ENCODE measurements around the gene SMAD5. TPM values are rescaled to one million over a fixed set of nuclear protein-coding genes. Genes with fewer than 3 reads are reported as not detected.

SMAD5 gene
- total and polyA plus RNA-seq, 2 of the 8 experiments (the other 6 are each of a cell fraction or from before 2014, with no cell fraction given) = 30.2 to 60.5 TPM

- Histone ChIP-seq H3K56ac (replicated peaks; ENCODE audit: insufficient read length, low read depth, low read length) (no peak overlapping the region), H4K8ac (ENCODE audit: extremely low read depth, insufficient read depth, low read length) (no peak overlapping the region), H3K79me2 (ENCODE audit: control insufficient read depth in 1 of 2, insufficient read depth in 2 of 2, low read length in 2 of 2) (no peaks in the 10 kb centered on the region), H4K5ac (ENCODE audit: insufficient read length, low read depth, low read length) (no peak overlapping the region), H2BK20ac (ENCODE audit: low read length) (no peak overlapping the region), H3K4me1 (replicated peaks in 1 of 4; ENCODE audit: control insufficient read depth in 3 of 4, insufficient read depth in 4 of 4, low read length in 3 of 4) (peaks cover 3 to 12% (median 5%) of the 10 kb centered on the region in 4 experiments; a peak in 4 of 7 replicates), H3K18ac (ENCODE audit: extremely low read depth, low read length) (no peak overlapping the region), H2AK5ac (ENCODE audit: low read depth, low read length) (no peak overlapping the region), H2AFZ (ENCODE audit: low read length) (no peak overlapping the region), H2BK12ac (ENCODE audit: low read depth, low read length) (no peak overlapping the region), H2BK120ac (replicated peaks; ENCODE audit: low read depth, low read length) (no peak overlapping the region), H3K27me3 (replicated peaks in 1 of 4; ENCODE audit: control insufficient read depth in 3 of 4, extremely low read depth in 1 of 4, insufficient read depth in 3 of 4, low read length in 3 of 4) (no peaks in the 10 kb centered on the region), H2BK5ac (ENCODE audit: low read depth, low read length) (no peak overlapping the region), H2BK15ac (ENCODE audit: low read length) (no peak overlapping the region), H3K23ac (ENCODE audit: insufficient read length) (no peak overlapping the region), H3K4ac (replicated peaks; ENCODE audit: insufficient read length, low read depth, low read length) (no peak overlapping the region), H3K4me3 (ENCODE audit: extremely low read depth in 1 of 4, insufficient read depth in 2 of 4, low read depth in 3 of 4, low read length in 4 of 4) (no peak overlapping the region), H3K27ac (ENCODE audit: low read depth, low read length) (no peak overlapping the region), H4K91ac (replicated peaks; ENCODE audit: insufficient read length, low read length) (no peak overlapping the region), H4K20me1 (replicated peaks in 1 of 2; ENCODE audit: control insufficient read depth in 1 of 2, insufficient read depth in 2 of 2, low read length in 2 of 2) (no peaks in the 10 kb centered on the region), H3K79me1 (ENCODE audit: low read depth, low read length) (no peaks in the 10 kb centered on the region), H3K9me3 (ENCODE audit: insufficient read depth in 2 of 2, low read depth in 1 of 2, low read length in 1 of 2) (no peaks in the 10 kb centered on the region), H3K36me3 (ENCODE audit: control insufficient read depth in 2 of 4, insufficient read depth in 4 of 4, low read length in 3 of 4) (no peaks in the 10 kb centered on the region), H3K9ac (replicated peaks in 1 of 4; ENCODE audit: extremely low read depth in 1 of 4, low read depth in 3 of 4, low read length in 3 of 4) (no peak overlapping the region), H3K23me2 (ENCODE audit: low read depth, low read length) (0 out of 2 replicates have a peak, but pooled peaks cover 1% of the 10 kb centered on the region), H3K14ac (ENCODE audit: insufficient read length) (no peak overlapping the region), H3K4me2 (ENCODE audit: insufficient read depth in 1 of 2, low read depth in 2 of 2, low read length in 2 of 2) (no peak overlapping the region)
- FAIRE-seq = no peak
- POLR2A ChIA-PET (ENCODE audit: partially characterized antibody) = no interaction called here
- CTCF ChIA-PET (ENCODE audit: partially characterized antibody) = interaction anchor here (0.9 to 8.0 kb wide), 3 partner anchors 17 to 122 kb away, joined by 3 to 46 read pairs (median 5); no protein-coding TSS in a partner anchor
- no peak for DNase-seq (ENCODE audit: low read depth in 1 of 2, low spot score in 2 of 2)
- no peak for TF ChIP-seq MAX (IDR thresholded peaks at IDR 0.05)
- WGBS, 2 experiments (ENCODE audit: extremely low coverage in 1 of 2, insufficient coverage in 1 of 2, insufficient read length in 1 of 2, insufficient replicate concordance in 2 of 2, low coverage in 1 of 2, low lambda C conversion rate in 2 of 2, missing lambda C conversion rate in 1 of 2) = 89% methylated on average over 3 of the region's 3 CpGs; no CpG with 5 or more reads in 1 of the 2 experiments
Measured at GRCh38 chr5:136099870-136100269, 32.8 kb upstream of the SMAD5 start.

Data from H1 (cell line).